GM18868 (cell line): ENCODE results near the gene SMIM20.
A peak's percentile ranks its signal among the peaks of the same experiment; 100 is the strongest.

ENCODE experiments used
- ATAC-seq: cut with Tn5 transposase; IDR thresholded peaks from one replicate; pipeline ENCODE4 v1.9.1; 2021; ENCODE audit warnings: mild to moderate bottlenecking, moderate library complexity; ENCODE audit not compliant: unreplicated experiment

Gene SMIM20

DNA sequence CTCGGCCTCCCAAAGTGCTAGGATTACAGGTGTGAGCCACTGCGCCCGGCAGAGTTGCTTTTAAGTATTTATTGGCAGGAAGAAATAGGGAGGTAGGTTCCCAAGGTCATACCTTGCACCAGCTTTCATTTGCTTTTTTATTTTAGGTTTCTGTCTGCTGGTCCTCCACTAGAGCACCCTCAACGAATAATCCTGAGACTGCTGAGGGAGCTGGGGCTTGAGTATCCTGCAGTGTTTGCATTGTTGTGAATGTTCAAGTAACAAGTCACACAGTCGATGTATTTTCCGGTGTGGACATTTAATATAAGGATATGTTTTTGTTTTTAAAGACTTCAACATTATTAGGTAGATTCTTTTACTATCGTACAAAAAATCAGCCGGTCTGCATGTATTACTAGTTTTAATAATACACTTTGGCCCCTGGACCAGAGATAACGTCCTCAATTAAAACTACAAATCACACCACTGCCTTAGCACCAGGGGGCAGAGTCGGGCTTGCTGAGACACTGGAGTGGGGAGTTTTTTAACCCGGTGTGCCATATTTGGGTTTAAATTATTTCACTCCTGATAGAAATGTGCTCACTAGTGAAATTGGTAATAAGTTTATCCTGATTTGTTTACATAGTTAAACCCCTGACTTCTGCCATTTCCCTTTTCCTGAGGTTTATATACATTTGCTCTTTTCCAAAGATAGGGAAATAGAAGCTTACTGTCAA lies 11.6 kb downstream of the SMIM20 start:
- peak; percentile 89 for ATAC-seq

GRCh38 chr4:25926462-25926861 lies 12.4 kb downstream of the SMIM20 start:
- ATAC-seq: no peak

DNA sequence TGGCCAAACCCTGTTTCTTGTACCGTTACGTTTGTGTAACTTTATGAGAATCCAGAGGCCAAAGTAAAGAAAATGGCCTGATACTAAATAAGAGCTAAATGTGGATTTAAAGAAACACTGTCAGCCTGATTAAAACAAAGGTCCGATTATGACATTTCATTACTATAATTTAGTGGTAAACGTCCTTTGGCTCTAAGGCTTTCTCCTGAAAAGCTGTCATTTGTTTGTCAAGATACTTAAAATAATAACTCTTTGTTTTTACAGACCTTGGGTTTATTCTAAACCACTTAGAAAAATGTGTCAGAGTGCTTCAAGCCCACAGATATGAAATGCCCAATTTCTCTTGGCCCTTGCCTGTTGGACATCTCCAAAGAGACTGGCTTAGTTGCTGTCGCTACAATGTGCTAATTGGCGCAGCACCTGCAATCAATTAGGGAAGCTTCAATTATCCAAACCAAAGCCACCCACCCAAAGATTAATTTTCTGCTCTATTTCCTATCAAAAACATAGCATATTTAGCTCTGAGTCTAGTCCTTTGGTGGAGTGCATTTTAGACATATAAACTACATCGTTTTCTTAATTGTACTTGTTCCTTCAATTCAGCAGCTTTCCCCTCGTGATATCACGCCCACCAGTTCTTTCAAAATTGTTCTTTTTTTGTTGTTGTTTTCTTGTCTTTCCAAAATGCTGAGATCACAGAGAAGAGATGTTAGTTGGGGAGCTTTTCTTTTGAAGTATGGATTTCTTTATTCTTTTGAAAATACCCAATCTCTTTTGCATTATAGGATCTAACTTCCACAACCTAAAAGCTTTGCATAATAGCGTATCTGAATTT lies 13.6 kb downstream of the SMIM20 start:
- no peak for ATAC-seq

DNA sequence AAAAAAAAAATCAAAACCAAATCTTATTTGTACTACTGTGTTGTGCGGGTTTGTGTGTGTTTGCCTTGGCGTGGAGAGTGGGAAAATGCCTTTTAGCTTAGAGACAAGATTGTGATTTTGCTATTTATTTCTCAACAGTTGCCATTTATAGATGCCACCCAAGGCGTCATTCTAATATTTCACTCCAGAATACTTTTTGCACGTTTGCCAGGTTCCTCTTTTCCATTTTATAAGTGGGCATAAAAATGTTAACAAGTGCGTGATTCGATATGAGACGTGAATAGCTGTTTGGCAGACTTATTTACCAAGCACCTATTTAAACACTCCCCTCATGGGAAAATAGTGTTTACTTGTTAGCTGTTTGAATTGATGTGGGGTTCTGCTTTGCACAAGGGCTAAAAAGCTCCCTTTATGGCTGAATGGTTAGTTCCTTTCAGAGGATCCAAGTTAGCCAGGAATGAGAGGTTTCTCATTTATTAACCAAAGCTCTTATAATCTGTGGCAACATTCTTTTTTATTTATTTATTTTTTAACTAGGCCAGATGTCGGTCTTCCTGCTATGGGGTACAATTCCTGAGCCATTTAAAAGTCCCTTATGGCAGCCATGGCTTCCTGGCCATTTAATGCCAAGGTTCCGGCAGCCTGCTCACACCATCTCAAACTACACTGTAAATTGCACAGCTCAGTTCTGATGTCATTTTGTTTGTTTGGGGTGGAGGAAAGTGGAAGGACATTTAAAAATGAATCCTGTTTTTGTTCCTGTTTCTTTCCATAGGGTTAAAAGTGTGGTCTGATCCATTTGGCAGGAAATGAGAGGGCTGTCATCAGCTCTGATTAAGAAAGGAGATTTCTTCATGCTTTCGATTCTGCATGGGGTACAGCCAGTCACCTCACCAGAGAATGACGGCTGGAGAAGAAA lies 14.6 kb downstream of the SMIM20 start:
- ATAC-seq: no peak

DNA sequence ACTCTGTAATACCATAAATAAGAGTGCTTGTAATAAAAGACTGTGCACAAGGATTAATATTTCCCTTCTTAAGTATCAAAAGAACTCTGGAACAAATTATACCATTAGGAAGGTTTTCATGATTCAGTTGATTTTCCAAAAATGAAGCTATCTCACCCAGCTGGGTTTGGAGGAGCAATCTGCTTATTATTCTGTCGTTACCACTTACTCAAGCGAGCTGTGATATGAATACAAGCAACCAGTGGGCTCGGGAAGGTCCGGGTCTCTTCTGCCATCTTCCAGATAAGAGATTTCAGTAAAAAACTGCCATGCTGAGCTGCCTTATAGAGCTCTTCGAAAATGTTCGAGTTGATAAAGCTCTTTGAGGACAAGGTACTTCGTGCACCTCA lies 15.3 kb downstream of the SMIM20 start:
- ATAC-seq: no peak

DNA sequence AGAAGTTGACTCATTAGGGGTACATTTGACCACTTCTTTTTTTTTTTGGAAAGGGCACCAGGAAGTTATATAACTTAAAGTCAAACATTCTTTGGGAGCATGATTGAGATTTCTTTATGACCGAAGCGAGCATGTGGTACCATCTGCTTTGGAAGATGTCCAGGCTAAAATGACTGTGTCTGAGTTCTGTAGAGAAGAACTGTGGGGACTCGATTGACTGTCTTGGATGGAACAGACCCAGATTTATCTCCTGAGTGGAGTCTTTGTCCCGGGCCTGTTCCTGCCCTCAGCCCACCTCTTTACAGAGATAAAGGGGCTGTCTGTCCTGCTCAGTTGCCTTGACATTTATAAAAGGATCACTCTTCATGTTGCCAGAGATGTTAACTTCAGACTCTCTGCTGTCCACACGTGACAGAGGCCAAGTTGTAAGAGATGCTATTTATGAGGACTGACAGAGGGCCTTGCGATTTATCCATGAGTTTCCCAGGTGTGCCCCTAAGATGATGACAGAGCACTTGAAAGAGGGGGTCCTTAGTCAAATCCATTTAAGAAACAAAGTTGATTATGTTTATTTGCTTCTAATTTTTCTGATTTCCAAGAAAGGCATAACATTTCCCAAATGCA lies 16.8 kb downstream of the SMIM20 start:
- ATAC-seq: no peak

DNA sequence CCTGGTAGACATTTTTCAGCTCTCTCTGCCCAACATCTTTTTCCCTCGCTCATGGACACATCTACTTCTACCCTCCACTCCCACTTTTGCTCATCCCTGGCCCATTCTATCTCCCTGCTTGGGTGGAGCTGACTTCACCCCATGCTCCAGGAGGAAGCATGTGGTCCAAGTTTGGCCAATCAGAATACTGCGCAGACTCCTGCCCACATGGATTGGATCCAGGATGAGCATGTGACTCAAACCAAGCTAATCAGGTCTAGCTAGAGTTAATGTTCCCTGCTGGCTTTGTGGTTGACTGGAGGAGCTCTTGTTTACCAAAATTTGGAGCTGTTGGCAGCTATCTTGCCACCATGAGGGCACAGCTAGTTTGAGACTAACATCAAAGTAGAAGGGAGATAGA lies 22.7 kb downstream of the SMIM20 start:
- no peak for ATAC-seq

DNA sequence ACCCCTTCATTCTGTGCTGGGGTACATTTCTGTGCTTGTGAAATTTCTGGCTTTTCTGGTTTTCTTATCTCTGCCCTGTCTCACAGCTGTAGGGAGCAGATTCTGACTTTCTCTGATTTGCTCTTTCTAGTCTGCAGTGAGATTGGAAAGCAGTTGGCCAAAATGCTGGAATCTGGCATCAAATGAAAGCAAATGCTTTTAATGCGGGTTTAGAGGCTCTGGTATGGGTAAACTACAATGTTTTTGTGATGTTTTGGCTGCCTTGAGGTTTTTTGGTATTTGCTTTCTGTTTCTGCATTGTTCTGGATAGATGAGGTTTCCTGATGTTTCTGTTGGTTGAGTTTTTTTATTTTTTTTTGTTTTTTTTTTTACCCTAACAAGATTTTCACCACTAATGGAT lies 23.8 kb downstream of the SMIM20 start:
- no peak for ATAC-seq

DNA sequence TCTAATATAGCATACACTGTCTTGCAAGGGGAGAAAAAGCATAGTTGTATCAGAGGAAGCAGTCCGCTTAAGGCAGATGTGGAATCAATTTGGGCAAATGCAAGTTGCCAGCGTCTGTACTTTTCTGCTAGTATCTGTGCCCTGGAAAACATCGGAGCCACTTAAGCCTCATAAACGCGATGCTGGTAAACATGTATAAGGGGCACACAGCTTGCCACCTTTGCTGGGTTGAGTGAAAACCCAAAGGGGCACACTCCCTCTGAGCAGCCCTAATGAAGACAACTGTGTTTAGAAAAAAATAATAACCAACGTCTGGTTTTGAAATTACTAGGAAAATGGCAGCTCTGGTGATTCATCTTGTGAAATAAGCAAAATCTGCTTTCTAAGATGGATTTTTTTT lies 24.3 kb downstream of the SMIM20 start:
- ATAC-seq: peak; percentile 45

- peak; percentile 95 for ATAC-seq
Observed at GRCh38 chr4:25938787-25939186, 24.8 kb downstream of the SMIM20 start.

GRCh38 chr4:25939330-25939729 lies 25.3 kb downstream of the SMIM20 start:
- no peak for ATAC-seq

DNA sequence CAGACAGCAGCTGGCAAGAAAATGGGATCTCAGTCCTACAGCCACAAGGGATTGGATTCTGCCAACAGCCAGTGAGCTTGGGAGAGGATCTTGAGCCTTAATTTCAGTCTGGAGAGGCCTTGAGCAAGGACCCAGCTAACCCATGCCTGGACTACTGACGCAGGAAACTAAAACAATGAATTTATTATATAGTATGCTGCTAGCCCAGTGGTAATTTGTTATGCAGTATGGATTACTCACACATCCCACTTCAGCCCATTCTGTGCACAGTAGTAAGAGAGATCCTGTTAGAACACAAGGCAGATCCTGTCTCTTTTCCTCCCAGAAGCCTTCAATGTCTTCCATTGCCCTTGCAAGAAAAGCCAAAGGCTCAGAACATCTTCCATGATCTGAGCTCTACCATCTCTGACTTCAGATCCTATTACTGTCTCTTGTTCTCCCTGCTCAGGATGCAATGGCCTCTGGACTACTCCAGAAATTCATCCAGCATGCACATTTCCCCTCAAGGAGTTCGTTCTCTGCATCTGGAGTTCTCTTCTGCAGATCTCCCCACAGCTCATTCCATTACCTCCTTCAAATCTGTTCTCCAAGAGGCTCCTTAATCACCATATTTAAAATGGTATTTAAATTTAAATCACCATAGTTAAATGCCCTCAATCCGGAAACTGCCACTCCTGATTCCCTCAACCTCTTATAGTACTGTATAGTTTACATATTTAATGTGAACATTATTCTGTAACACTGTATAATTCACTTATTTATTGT lies 27.6 kb downstream of the SMIM20 start:
- no peak for ATAC-seq

DNA sequence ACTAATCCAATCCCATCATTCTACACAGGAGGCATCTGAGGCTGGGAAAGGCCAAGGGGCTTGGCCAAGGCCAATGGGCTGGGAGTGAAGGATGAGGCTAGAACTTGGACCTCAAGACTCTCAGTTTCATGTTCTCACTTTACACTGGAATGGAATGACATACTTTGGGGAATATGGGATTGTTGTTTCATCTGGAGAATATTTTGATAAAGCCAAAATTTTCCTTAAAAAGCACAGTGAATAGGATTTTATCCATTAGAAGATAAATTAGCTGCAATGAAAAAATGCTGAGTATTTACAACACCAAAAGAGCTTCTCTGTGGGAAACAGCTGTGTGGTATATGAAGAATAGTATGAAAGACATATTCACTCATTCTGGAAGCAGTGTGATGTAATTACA lies 29.3 kb downstream of the SMIM20 start:
- ATAC-seq: no peak

DNA sequence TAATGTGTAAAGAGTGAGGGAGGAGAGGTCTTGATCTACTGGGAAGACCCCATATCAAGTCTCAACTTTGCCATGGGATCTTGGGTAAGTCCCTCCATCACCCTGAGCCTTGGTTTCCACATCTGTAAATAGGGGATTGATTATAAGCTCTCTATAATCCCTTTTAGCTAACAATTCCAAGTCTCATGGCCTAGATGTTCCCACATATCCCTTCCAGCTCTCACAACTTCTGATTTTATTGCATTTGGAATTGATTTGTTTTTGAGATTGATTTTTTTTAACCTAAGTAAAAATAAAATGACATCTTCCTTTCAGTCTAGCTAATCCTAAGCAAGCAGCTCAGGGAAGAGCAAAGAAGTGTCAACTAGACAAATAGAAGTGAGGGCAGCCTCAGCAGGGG lies 29.8 kb downstream of the SMIM20 start:
- no peak for ATAC-seq

GRCh38 chr4:25948051-25948450 lies 34.0 kb downstream of the SMIM20 start:
- ATAC-seq: no peak

GRCh38 chr4:25949173-25949748 lies 35.2 kb downstream of the SMIM20 start:
- no peak for ATAC-seq

GRCh38 chr4:25949994-25950393 lies 36.0 kb downstream of the SMIM20 start:
- no peak for ATAC-seq

GRCh38 chr4:25950461-25951389 lies 36.7 kb downstream of the SMIM20 start:
- ATAC-seq: no peak
